Measurements from ENCODE around the gene MAPK11.

The MAPK11 gene

DNA sequence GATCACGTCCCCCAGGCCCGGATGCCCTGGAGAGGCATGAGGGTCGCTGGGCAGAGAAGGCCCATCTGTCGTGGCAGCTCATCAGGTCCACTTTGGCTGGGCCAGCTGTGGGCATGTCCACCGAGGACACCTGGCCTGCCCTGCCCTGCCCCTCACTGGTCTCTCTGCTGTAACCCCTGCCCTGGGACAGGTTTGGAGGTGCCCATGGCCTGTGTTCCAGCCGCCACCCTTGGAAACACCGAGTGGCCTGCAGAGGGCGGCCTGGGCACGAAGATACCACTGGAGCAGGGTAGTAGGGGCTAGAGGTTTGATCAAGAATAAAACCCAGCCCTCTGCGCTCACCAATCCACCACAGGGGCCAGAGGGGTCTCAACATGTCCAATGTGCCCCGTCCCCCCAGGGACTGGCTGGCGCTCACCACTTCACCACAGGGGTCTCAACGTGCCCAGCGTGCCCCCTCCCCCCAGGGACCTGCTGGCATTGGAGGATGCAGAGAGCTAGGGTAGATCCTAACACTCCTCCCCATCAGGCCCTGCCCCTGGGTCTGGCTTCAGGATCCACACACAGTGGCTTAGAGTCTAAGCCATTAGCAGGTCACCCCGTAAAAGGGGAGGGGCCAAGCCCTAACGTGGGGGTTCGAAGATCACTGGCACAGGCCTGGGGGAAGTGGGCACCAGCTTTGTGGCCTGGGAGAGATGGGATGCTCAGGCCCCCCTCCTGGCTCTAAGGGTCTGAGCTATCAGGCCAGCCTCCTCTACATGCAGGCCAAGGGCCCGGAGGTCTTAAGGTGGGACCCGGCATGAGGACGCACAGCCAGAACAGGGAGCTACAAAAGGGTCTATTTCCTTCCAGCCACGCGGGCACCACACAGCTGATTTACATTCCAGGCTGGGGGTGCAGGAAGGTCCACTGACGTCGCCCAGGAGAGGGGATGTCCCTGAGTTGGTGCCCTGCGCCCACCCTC lies 17.8 kb downstream of the MAPK11 start:
- TF ChIP-seq, protein P1, sequence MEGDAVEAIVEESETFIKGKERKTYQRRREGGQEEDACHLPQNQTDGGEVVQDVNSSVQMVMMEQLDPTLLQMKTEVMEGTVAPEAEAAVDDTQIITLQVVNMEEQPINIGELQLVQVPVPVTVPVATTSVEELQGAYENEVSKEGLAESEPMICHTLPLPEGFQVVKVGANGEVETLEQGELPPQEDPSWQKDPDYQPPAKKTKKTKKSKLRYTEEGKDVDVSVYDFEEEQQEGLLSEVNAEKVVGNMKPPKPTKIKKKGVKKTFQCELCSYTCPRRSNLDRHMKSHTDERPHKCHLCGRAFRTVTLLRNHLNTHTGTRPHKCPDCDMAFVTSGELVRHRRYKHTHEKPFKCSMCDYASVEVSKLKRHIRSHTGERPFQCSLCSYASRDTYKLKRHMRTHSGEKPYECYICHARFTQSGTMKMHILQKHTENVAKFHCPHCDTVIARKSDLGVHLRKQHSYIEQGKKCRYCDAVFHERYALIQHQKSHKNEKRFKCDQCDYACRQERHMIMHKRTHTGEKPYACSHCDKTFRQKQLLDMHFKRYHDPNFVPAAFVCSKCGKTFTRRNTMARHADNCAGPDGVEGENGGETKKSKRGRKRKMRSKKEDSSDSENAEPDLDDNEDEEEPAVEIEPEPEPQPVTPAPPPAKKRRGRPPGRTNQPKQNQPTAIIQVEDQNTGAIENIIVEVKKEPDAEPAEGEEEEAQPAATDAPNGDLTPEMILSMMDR (IDR thresholded peaks at IDR 0.05; ENCODE audit: low read depth, low read length) = peak; percentile 75
- DNase-seq (ENCODE audit: extremely low read depth, low read depth) = no peak

DNA sequence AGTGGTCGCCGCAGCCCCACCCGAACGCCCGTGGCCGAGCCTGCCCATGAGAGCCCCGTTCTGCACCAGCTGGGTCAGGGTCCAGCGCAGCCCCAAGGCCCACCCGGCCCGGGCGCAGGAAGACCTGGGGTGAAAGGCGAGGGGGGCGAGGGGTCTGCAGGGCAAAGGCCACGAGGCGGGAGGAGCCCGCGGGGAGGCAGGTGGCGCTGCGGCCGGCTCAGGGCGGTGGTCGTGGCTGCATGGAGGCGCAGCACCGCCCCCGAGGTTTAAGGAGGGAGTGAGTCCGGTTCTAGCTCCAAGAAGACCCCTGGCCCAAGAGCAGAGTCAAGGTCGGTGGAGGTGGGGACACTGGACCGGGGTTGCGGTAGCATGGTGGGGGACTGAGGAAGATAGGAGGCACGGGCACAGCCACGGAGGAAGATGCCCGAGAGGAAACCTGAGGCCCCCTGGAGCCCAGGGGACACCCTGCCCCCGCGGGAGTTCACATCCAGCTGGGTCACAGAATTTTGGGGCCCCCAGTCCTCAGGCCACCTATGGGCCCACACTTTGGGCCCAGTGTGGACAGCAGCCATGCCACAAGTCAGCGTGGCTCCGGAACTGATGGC lies 18.6 kb downstream of the MAPK11 start:
- no peak for DNase-seq (ENCODE audit: extremely low read depth, low read depth)
- TF ChIP-seq, protein P1 (IDR thresholded peaks at IDR 0.05; ENCODE audit: low read depth, low read length) = no peak

GRCh38 chr22:50250555-50251476 lies 19.4 kb downstream of the MAPK11 start, which contains the start of gene HDAC10:
Gene HDAC10 (minus strand): TSS chr22:50251265. CDS start chr22:50251032, 233 bp downstream.
- TF ChIP-seq, protein P1 (IDR thresholded peaks at IDR 0.05; ENCODE audit: low read depth, low read length) = no peak
- no peak for DNase-seq (ENCODE audit: extremely low read depth, low read depth)

GRCh38 chr22:50250249-50250554 lies 20.0 kb downstream of the MAPK11 start:
- TF ChIP-seq, protein P1 (IDR thresholded peaks at IDR 0.05; ENCODE audit: low read depth, low read length) = no peak
- DNase-seq (ENCODE audit: extremely low read depth, low read depth) = no peak

DNA sequence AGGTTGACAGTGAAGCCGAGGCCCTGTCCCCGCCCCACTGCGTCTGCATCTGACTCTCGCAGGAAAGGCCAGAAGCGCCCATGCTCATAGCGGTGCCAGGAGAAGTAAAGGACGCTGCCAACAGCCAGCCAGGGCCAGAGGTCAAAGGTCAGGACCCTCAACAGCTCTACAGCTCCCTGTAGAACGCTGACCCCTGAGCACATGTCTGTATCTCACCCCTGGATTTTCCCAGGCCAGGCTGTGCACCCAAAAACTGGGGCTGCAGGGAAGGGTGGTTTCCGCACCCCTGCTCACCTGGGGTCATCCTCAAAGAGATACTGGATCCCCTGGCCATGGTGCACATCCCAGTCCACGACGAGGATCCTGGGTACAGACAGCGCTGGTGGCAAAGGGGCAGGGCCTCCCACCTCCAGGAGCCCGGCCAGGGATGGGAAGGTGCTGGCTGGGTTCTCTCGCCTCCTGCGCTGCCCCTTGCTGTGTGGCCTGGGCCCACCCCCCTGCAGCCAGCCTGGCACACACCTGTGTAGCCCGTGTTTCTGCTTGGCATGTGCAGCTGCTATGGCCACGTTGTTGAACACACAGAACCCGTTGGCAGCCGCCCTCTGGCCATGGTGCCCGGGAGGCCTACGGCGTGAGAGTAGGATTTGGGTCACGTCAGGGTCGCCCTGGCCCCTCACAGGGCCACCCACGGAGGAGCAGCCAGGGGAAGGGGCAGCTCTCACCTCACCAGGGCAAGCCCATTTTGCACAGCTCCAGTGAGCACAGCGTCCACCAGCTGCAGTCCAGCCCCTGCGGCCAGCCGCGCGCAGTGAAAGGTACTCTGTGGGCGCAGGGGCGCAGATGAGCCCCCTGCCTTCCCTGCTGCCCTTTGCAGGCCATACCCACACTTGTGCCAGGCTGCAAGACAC lies 20.6 kb downstream of the MAPK11 start:
- DNase-seq (ENCODE audit: extremely low read depth, low read depth) = no peak
- TF ChIP-seq, protein P1 (IDR thresholded peaks at IDR 0.05; ENCODE audit: low read depth, low read length) = no peak

DNA sequence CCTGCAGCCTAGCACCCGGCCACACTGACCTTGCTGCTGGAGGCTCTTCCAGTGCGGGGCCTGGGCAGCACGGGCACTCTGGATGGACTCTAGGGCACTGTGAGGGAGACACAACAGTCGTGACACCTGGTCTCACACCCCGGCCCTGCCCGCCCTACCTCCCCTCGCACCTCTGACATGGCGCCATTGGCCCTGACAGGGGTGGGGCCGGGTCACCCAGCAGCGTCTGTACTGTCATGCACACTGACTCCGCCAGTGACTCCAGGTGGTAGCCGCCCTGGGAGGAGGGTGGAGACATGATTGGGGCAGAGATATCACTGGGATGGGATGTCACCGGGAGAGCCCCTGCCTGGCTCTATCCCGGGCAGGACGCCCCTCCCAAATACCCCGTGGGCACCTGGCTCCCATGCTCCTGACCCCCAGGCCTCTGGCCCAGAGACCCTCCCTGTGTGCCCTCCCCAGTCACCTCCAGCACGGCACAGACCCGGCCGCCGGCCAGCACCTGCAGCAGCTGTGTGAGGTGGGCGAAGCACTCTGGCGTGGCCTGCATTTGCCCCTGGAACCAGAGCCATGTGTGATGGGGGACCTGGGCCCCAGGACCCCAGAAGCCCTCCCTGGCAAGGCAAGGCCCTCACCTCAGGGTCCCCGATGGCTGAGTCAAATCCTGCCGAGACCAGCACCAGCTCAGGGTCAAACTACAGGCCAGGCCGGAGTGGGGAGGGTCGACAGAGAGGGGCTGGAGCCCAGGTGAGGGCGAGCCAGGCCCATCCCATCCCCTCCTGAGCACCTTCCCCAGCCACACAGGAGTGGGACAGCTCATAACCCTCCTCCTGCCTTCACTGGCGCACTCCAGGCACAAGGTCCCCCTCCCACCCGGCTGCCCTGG lies 21.7 kb downstream of the MAPK11 start:
- no peak for DNase-seq (ENCODE audit: extremely low read depth, low read depth)
- TF ChIP-seq, protein P1 (IDR thresholded peaks at IDR 0.05; ENCODE audit: low read depth, low read length) = no peak
